Testis (tissue), 2 donors: Measurements from ENCODE around the gene TIMM13.

Experiments
- POLR2A ChIP-seq: fragments of 450-650 bp; IDR thresholded peaks from one replicate; pipeline ENCODE4 v1.6.1; 2017; ENCODE audit warnings: antibody characterized with exemption, mild to moderate bottlenecking, moderate library complexity
- TF ChIP-seq, protein P1 (sequence below), 3 experiments: fragments of 450-650 bp in 2 of 3; fragments of 200-600 bp in 1 of 3; sonication (generic) in 1 of 3; IDR thresholded peaks; one replicate each; pipeline ENCODE4 v1.5.1; 2016 to 2019; ENCODE audit warnings: antibody characterized with exemption in 3 of 3, mild to moderate bottlenecking in 2 of 3, moderate library complexity in 1 of 3

- no peak for TF ChIP-seq POLR2A
- TF ChIP-seq, protein P1, sequence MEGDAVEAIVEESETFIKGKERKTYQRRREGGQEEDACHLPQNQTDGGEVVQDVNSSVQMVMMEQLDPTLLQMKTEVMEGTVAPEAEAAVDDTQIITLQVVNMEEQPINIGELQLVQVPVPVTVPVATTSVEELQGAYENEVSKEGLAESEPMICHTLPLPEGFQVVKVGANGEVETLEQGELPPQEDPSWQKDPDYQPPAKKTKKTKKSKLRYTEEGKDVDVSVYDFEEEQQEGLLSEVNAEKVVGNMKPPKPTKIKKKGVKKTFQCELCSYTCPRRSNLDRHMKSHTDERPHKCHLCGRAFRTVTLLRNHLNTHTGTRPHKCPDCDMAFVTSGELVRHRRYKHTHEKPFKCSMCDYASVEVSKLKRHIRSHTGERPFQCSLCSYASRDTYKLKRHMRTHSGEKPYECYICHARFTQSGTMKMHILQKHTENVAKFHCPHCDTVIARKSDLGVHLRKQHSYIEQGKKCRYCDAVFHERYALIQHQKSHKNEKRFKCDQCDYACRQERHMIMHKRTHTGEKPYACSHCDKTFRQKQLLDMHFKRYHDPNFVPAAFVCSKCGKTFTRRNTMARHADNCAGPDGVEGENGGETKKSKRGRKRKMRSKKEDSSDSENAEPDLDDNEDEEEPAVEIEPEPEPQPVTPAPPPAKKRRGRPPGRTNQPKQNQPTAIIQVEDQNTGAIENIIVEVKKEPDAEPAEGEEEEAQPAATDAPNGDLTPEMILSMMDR (IDR thresholded peaks at IDR 0.05), result no peak
Measured at GRCh38 chr19:2431318-2432055, 4.1 kb upstream of the TIMM13 start.
